ENCODE measurements around the gene POLL.

POLL gene

DNA sequence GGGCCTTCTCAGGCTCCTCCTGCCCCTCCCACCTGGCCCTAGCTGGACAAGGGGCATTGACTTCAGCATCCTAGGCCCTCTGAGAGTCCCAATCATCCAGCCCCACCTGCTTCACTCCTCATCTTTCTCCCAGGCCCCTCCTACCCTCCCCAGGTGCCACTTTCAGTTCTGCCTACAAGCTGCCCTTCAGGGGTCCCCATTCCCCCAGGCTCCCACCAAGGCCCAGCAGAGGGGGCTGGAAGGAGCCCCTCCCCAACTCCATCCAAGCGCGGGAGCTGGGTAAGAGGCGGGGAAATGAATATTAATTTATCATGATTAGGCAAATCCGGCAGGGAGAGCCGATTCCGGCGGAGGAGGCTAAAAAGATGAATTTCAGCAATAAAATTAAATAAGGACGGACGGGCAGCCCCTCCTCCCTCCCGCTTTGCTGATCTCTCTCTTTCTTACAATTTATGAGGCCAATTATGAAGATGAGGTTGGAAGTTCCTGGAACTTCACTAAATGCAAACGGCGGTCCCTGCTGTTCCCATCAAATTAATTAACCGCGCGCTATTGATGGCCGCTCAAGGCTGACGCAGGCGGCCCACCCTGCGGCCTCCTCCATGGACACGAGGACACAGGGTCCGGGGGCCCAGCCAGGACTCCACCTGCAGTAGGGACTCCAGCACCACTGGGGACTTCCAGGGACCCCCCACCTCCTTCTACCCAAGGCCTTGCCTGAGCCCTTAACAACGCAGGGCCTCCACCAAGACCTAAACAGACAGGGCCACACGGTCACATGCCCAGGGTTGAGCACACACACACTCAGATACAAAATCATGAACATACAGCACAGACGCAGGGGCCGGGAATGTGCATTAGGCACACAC lies 13.9 kb downstream of the POLL start:
- no peak for DNase-seq (ENCODE audit: low read depth)

DNA sequence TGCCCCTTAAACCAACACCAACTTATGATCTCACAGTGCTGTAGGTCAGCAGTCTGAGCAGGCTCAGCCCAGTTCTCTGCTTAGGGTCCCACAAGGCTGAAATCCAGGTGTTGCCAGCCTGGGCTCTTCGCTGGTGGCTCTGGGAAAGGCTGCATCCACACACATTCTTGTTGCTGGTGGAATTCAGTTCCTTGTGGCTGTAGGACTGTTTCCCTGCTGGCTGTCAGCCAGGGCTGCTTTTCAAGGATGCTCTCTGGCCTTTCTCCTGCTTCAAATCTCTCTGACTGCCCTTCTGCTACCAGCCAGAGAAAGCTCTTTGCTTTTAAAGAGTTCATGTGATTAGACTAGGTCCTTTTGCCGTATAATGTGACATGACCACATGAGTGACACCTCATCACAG lies 15.3 kb downstream of the POLL start:
- no peak for DNase-seq (ENCODE audit: low read depth)

DNA sequence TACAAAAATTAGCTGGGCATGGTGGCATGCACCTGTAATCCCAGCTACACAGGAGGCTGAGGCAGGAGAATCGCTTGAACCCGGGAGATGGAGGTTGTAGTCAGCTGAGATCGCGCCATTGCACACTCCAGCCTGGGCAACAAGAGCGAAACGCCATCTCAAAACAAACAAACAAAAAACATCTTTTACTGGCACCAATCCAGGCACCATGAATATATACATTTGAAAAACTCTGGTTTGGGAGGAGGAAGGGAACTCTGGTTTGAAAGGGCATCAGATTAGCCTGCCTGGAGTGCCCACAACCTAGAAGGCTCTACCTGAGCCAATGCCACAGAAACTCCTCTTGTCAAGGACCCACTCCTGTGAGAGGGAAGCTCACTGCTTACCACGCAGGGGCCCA lies 15.9 kb downstream of the POLL start:
- DNase-seq (ENCODE audit: low read depth) = no peak

DNA sequence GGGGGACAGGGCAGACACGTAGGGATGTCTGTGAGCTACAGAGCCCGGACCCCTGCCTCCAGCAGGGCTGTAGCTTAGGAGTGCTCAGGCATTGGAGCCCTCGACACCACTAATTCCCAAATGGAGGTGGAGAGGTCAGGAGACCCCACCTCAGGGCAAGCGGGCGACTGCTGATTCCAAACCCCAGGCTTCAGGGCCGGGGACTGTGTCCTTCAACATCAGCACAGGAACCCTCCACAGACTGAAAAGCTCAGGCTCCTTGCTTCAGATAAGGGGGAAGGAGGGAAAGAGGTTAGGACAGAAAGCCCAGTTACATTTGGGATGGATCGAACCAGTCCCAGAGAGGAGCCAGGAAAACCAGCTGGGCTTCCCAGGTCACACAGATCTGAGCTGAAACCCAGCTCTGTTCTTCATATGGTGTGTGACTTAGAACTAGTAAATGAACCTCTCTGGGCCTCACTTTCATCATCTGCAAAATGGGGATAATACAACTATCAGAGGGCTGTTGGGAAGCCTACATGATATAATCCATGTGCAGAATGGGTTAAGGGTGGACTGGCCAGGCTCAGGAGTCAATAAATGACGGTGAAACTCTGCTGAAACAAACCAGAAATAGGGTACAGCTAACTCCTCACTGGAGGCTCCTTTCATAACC lies 16.7 kb downstream of the POLL start:
- no peak for DNase-seq (ENCODE audit: low read depth)

DNA sequence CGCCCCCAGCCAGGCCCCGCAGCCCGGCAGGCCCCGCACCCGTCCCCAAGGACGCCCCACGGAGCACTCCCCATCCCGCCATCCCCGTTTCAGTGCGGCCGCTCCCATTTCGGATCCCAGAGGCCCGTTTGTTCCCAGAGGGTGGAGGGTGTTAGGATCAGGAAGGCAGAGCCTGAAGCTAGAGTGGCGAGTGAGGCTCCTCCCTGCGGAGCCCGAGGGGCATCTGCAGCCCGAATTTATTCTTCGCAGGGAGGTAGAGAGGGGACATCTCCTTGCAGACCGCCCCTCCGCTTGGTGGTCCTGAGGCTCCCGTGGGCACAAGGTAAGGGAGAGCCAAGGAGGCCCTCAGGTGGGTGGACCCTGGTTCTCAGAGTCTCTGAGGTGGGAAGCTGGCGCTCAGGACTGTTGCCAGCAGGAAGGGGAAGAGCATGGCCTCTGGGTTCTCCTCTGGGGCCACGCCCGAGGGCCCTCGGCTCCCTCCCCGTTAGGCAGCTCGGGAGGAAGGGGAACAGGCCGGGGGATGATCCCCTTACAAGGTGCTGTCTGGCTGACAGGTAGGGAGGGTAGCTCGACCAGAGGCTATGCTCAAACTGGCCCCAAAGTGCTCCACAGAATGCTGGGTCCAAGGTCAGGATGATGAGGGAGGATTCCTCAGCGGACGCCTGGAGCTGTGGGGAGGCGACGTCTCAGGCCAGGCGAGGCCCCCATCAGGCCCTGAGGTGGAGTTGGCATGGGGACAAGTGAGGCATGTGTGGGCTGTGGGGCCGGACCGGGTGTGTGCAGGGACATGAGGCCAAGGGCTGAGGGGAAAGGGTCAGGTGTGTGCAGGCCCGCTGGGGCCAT lies 17.4 kb downstream of the POLL start:
- no peak for DNase-seq (ENCODE audit: low read depth)

DNA sequence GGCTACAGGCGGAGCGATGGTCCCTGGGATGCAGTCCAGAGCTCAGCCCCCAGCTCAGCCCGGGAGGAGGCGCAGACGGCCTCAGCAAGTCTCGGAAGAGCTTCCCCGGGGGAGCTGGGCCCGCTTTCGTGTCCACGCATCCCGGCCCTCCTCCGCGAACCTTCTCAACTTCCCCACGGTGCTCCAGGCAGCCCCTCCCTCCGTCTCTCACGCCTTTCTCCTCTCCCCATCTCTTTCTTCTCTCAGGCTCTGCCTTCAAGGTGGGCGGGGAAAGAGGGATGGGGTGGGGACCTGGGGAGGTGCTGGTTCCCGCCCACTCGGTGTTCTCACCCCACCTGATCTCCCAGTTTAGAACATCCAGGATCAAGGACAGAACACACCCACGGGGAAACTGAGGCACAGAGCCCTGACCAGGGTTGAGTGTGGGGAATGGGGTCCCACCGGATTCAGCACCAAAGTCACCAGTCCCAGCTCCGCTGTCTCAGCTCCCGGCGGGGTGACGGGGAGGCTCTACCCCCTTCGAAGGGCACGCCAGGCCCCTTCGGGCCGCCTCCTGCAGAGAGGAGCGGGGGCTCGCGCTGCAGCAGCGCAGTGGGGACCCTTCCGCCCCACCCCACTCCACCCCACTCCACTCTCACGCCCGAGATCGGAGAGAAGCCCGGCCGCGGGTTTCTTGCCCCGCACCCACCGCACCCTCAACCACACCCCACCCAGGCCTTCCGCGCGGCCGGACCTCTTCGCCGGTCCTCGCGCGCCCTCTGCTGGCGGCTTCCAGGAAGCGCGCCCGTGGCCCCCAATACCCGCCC lies 18.2 kb downstream of the POLL start:
- peak; percentile 77 for DNase-seq (ENCODE audit: low read depth)

DNA sequence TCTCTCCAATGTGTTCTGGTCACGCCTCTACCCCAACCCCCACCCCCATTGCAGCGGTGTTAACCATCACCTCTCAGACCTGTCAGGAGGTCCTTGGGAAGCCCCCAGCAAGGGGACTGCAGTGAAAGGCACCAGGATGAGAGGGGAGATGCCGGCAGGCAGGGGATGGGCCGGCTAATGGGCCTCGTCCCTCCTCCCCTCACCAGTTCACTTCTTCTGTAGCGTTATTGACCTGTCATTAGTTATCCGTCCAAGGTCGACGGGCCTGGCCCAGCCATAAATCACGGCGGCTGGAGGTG lies 18.8 kb downstream of the POLL start:
- no peak for DNase-seq (ENCODE audit: low read depth)

DNA sequence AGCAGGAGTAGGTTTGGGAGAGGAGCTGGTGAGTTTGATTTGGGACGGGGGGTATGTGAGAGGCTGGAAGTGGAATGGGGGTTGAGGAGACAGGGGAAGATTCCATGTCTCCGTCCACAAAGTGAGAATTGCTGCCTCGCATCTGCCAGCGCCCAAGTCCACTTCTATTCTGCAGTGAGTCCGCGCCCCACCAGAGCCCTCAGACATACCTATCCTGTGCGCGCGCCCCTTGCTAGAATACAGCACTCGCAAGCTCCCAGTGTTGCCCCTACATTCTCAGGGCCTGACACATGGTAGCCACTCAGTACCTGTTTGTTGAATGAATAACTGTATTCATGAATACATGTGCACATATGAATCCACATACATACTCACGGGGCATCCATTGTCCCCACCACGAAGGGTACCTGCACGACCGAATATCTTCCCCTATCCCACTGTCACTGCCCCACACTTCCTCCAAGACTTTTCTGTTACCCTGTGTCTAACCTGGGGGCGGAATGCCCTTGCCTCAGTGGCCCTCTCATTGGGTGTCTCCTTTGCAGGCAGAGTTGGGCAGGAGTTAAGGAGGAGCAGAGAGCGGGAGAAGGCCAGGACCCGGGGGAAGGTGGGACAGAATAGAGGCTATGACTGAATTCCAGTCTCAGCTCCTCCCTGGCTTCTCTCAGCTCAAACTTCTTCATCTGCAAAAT lies 19.9 kb downstream of the POLL start:
- DNase-seq (ENCODE audit: low read depth) = no peak

DNA sequence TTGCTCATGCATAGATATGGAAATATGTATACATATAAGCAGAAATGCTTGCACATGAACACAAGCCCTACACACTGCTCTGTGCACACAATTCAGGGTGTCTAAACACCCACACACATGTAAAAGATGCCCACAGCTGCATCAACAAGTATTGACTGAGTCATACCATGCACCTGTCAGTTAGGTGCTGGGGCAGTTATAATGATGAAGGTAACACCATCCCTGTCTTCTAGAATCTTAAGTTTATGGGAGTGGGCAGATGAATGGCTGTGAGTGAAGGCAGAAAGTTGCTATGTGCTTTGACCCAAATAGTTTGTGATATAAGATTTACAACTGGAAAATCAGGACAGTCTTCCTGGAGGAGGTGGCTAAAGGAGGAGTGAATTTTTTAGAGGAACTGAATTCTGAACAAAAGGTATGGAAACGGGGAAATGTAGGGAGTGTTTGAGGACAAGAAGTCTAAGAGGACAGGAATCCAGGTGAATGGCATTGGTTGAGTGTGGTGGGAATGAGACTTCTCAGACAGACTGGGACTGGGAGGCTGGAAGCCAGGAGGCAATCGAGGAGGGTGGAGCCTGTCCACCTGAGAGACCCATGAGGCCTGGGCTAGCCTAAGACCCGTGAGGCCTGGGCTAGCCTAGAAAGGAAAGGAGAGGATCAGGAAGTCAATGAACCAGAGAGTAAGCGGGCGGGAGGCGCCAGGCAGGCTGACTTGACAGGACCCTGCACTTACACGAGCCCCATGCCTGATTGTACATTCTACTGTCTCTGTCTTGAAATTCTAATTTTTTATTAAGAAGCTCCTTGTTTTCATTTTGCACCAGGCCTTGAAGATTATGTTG lies 20.7 kb downstream of the POLL start:
- DNase-seq (ENCODE audit: low read depth) = no peak

DNA sequence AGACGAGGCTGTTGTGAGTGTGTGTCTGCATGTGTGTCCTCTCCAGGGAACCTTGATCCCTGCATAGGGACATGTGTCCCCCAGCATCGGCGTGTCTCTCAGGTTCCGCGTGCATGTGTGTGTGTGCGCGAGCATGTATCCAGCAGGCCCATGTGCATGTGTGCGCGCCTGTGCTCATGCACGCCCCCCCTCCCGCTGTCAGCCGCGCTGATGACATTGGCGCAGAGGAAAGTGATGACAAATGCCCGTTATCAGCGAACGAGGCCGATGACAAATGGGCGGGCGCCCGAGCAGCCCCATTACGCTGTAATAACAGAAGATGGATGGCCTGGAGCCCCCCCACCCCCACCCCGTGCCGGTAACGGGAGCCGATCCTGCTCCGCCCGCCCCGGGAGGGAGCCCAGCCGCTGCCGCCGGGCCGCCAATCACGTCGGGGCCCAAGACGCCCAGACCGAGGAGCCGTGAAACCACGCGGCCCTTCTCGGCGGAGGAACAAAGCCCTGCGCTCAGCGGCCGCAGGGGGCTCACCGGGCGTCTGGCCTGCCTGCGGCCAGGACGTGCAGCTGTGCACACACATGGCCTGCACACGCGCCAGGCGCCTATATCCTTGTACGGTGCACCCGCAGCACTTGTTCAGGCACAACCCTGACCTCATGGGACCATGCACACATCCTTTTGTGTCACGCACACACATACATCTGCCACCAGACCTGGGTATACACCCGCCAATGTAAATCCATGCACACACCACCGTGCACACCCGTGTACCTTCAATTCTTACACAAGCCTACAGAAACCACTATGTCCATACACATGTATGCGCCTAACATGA lies 21.5 kb downstream of the POLL start:
- DNase-seq (ENCODE audit: low read depth) = no peak

DNA sequence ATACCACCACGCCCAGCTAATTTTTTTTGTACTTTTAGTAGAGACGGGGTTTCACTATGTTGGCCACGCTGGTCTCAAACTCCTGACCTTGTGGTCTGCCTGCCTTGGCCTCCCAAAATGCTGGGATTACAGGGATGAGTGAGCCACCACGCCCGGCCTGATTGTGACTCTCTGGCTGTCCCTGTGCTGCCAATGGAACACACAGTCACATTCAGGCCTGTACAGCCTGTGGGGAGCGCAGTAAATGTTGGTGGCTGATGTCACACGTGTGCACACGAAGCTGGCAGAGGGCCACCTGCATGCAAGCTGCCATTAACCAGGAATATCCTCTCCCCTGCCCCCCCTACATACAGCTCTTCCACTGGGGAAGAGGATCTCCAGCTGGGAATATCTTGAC lies 22.1 kb downstream of the POLL start:
- DNase-seq (ENCODE audit: low read depth) = no peak

DNA sequence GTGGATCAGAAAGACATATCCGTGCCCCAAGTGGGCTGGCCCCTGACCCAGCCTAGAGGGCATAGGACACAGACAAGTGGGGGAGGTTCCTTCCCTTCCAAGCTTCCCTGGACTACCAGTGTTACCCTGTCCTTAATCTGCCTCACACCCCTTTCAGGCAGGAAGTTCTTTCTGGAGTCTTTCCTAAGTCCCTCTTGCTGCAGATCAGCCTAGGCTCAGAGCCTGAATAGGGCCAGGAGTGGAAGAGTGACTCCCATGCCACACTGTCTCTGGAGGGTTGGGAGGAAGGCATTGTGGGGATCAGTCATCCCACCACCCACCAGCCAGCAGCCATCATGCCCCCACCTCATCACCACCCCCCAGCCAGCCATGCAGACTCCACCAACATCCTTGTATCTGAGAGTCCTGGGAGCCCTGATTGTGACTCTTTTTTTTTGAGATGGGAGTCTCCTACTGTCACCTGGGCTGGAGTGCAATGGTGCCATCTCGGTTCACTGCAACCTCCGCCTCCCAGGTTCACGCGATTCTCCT lies 22.6 kb downstream of the POLL start:
- DNase-seq (ENCODE audit: low read depth) = no peak

DNA sequence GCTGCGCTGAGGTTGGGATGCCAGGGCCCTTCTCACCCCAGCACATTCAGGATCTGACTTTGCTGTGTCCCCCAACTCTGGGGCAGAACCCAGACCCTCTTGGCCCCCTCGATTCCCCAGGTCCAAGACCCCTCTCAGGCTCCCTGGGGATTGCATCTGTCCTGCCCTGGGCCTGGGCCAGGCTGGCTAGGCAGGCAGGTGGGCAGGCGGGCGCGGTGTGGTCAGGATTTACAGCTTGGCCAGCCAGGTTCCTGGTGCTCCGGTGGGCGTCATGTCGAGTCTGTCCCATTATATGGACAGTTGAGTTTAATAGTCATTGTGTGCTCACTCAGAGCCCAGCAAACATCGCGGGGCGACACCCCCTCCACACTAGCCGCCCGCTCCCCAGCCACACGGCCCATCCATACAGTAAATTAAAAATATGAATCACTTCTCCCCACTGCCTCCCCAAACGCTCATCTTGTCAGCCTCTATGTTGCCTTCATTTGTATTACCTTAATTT lies 23.5 kb downstream of the POLL start:
- no peak for DNase-seq (ENCODE audit: low read depth)

DNA sequence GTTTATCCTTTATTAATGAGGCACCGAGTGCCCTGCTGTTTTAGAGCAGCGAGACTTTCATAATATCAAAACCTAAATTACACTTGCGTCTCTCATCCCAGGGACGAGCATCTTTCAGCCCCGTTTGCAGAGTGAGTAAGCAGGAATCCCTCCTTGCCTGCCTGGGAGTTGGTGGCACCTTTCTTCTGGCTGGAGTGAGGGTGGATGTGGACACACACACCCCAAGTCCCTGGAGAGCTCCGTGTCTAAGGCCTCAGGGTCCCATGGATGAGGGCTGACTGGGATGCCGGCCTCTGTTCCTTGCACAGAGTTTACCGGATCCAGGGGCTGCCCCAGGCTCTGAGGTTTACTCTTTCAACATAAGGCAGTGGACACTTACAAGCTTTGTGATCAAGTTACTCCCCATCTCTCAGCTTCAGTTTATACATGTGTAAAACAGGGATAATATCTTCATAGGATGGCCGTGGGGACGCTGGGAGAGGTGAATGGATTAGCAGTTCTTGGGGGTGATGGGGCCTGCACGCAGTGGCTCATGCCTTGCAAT lies 24.5 kb downstream of the POLL start:
- DNase-seq (ENCODE audit: low read depth) = no peak

DNA sequence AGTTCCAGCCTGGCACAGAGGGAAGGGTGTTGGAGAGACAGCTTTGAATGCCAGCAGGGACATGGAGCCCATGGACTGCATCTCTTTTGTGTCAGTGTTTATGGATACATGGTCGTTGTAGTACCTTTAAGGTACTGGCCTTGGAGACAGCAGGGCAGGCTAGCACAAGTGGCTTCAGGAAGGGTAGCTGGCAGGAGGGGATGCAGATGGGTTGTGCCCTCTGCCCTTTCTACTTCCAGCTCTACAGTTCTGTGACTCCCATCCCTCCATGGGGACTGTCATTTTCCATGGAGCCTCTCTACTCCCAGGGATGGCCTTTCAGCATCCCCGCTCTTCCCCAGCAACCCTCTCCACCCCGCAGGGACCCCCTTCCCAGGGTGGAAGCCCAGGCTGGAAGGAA lies 25.1 kb downstream of the POLL start:
- DNase-seq (ENCODE audit: low read depth) = no peak

DNA sequence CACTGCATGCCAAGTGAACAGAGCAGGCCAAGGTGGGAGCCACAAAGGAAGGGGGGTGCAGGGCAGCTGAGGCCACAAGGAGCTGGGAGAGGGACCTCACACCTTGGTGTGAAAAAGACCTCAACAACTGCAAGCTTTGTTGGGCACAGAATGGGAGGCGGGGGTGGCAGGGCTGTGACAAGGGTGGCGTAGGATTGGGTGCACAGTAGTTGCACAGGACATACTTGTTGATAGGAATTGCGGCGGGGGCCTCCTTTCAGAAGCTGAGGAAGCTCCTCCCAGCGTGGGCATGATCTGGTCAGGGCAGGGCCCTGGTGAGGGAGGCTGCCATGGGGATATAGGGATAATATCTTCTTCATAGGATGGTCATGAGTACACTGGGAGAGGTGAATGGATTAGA lies 25.8 kb downstream of the POLL start:
- no peak for DNase-seq (ENCODE audit: low read depth)

DNA sequence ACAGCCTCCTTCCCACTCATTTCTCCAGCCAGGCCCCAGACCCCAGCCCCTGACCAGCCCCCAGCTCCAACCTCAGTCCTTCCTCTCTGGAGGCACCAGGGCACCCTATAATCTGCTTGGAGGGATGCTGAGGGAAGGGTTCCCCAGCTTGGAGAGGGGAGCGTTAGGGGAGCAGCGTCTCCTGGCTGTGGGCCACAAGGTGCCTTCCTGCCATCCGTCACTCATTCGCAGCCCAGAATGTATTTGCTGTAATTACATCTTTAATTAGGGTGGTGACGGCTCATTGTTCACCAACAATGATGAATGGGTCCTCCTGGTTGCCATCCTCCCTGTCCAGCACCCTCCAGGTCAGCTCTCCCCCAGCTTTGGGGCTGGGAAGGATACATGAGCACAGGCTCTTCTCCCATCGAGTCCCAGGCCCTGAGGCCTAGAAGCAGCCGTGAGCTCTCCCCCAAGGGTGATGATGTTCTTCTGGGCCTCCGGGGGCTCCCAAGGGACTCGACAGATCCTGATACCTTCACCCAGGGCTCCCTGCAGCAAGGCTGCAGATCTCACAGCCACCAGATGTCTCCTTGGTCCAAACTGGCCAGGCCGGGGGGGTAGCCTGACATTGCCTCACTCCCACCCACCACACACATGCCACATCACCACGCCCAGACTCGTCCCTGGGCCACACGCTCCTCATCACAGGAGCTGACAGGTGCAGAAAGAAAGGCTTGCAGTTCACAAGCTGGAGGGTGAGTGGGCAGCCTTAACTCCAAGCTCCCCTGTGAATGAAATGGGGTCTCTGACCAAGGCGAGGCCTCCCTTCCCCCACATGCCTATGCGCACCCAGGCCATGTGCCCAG lies 26.8 kb downstream of the POLL start:
- no peak for DNase-seq (ENCODE audit: low read depth)

Data from activated T-cell treated with anti-CD3 and anti-CD28 coated beads for 48 hours (primary cell).